Measurements from ENCODE around the gene MBTPS1.

Gene MBTPS1

DNA sequence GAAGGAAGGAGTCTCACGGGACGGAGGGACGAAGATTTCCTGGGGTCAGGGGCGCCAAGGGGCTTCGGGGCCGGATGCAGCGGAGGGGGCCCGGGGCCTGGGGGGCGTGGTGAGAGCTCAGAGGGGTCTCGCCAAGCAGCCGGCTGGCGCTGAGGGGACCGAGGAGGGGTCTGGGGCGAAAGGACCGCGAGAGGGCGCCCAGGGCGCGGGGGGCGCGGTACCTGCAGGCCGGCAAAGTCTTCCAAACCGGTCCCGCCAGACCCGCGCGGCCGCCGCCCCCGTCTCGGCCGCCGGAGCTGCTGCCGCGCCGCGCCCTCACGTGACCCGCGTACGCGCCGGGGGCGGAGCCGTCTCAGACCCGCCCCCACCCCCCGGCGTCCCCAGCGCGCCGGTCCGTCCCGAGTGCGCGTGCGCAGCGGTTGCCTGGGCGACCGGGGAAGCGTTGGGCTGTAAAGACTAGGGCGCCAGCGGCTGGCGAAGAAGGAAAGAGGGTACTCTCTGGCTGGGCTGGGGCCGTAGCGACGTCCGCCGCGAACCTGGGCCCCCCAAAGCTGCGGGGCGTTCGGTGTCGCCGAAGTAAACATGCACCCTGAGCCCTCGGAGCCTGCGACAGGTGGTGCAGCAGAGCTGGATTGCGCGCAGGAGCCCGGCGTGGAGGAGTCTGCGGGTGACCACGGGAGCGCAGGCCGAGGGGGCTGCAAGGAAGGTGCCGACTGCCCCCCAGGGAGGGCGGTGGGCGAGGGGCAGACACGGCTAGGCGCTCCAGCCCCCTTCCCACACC is 28.3 kb upstream of the MBTPS1 start, which contains the start of the genes DNAAF1 and HSDL1:
Gene DNAAF1, plus strand, starts transcription at position 450 of the 781 bp plus-strand sequence. Its CDS starts 133 bp downstream, at position 583.
Gene HSDL1, minus strand, starts transcription at position 319 of the 781 bp plus-strand sequence. CDS start 13,856 bp downstream, outside the sequence.
- H3K4me1 ChIP-seq (ENCODE audit: control insufficient read depth, insufficient read depth, low read length, poor library complexity, severe bottlenecking) = no peaks in the 10 kb centered on the region
- peak within 1 kb of the TSS; percentile 80 for H3K27ac ChIP-seq (ENCODE audit: low read depth, low read length, severe bottlenecking)
- 0% methylated on average over 27 to 42 of the region's 89 CpGs for WGBS, 2 experiments (ENCODE audit: insufficient coverage in 2 of 2)

DNA sequence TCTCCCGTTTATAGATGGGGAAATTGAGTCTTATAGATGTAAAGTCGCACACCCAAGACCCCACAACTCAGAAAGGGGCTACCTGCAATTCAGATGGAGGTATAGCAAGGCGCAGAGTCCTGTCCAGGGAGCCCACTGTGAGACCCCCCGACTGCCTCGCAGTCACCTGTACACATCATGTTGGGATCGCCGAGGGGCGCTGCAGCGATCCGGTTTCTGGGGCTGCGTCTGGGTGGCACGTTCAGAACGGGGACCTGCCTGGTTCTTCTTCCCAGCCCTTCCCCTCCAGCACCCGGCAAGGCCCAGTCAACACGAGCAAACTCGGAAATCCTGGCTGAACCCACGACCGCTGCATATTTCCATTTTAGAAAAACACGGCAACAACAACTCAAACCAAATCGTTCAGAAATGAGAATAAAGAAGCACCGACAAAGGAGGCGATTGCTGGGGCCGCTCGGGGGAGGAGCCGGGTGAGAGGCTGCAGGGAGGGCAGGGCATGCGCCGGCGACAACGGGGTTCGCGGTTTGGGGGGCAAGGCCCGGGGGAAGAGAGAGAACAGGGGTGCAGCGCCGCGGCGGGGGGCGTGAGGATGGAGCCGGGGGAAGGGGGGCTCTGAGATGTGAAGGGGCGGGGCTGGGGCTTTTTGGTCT is 27.6 kb upstream of the MBTPS1 start:
- H3K27ac ChIP-seq (ENCODE audit: low read depth, low read length, severe bottlenecking) = peak overlapping the region; percentile 80
- 0 to 4% methylated on average over 10 to 16 of the region's 39 CpGs for WGBS, 2 experiments (ENCODE audit: insufficient coverage in 2 of 2)
- peak overlapping the region; percentile 98 for H3K4me3 ChIP-seq (ENCODE audit: extremely low read depth, insufficient read depth, low read length, poor library complexity, severe bottlenecking)
- peaks cover 6% of the 10 kb centered on the region for H3K4me1 ChIP-seq (ENCODE audit: control insufficient read depth, insufficient read depth, low read length, poor library complexity, severe bottlenecking)
- H3K36me3 ChIP-seq (ENCODE audit: control insufficient read depth, insufficient read depth, low read length) = peaks cover 7% of the 10 kb centered on the region
- H3K9me3 ChIP-seq (ENCODE audit: control insufficient read depth, low read length) = no peaks in the 10 kb centered on the region

More for the DNA sequence above, 28.3 kb upstream of the MBTPS1 start, which contains the start of the genes DNAAF1 and HSDL1:
- no peaks in the 10 kb centered on the region for H3K9me3 ChIP-seq (ENCODE audit: control insufficient read depth, low read length)
- peaks cover 7% of the 10 kb centered on the region for H3K36me3 ChIP-seq (ENCODE audit: control insufficient read depth, insufficient read depth, low read length)
- peak within 1 kb of the TSS; percentile 98 for H3K4me3 ChIP-seq (ENCODE audit: extremely low read depth, insufficient read depth, low read length, poor library complexity, severe bottlenecking)

DNA sequence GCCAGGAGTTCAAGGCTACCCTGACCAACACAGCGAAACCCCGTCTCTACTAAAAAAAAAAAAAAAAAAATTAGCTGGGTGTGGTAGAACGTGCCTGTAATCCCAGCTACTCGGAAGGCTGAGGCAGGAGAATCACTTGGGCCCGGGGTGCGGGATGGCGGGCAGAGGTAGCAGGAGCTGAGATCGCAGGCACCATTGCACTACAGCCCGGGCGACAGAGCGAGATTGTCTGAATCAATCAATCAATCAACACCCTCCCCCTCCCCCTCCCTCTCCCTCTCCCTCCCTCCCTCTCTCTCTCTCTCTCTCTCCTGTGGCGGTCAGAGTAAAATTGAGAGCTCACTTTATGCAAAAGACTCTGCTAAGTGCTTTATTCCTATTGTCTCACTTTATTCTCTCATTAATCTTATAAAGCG is 27.1 kb upstream of the MBTPS1 start:
- Histone ChIP-seq H3K4me1 (ENCODE audit: control insufficient read depth, insufficient read depth, low read length, poor library complexity, severe bottlenecking) (peaks cover 11% of the 10 kb centered on the region), H3K36me3 (ENCODE audit: control insufficient read depth, insufficient read depth, low read length) (peaks cover 7% of the 10 kb centered on the region), H3K4me3 (ENCODE audit: extremely low read depth, insufficient read depth, low read length, poor library complexity, severe bottlenecking) (peak overlapping the region; percentile 98), H3K9me3 (ENCODE audit: control insufficient read depth, low read length) (no peaks in the 10 kb centered on the region), H3K27ac (ENCODE audit: low read depth, low read length, severe bottlenecking) (no peak overlapping the region)
- WGBS, 2 experiments (ENCODE audit: insufficient coverage in 2 of 2) = 19% methylated on average over 9 of the region's 13 CpGs; no CpG with 5 or more reads in 1 of the 2 experiments

DNA sequence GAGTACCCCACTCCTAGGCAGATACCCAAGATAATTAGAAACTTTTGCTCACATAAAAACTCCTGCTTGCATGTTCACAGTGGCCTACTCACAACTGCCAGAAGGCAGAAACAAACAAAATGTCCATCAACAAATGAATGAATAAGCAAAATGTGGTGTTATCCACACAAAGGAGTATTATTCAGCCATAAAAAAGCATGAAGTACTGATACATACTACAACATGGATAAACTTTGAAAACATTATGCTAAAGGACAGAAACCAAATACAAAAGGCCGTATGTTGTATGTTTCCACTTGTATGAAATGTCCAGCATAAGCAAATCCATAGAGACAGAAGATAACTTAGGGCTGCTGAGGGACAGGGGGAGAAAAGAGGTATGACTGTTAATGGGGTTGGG is 26.3 kb upstream of the MBTPS1 start:
- Histone ChIP-seq H3K27ac (ENCODE audit: low read depth, low read length, severe bottlenecking) (no peak overlapping the region), H3K36me3 (ENCODE audit: control insufficient read depth, insufficient read depth, low read length) (peaks cover 7% of the 10 kb centered on the region), H3K9me3 (ENCODE audit: control insufficient read depth, low read length) (no peaks in the 10 kb centered on the region), H3K4me3 (ENCODE audit: extremely low read depth, insufficient read depth, low read length, poor library complexity, severe bottlenecking) (no peak overlapping the region), H3K4me1 (ENCODE audit: control insufficient read depth, insufficient read depth, low read length, poor library complexity, severe bottlenecking) (peaks cover 16% of the 10 kb centered on the region)
- WGBS, 2 experiments (ENCODE audit: insufficient coverage in 2 of 2) = 100% methylated on average over 1 of the region's 1 CpG; no CpG with 5 or more reads in 1 of the 2 experiments

DNA sequence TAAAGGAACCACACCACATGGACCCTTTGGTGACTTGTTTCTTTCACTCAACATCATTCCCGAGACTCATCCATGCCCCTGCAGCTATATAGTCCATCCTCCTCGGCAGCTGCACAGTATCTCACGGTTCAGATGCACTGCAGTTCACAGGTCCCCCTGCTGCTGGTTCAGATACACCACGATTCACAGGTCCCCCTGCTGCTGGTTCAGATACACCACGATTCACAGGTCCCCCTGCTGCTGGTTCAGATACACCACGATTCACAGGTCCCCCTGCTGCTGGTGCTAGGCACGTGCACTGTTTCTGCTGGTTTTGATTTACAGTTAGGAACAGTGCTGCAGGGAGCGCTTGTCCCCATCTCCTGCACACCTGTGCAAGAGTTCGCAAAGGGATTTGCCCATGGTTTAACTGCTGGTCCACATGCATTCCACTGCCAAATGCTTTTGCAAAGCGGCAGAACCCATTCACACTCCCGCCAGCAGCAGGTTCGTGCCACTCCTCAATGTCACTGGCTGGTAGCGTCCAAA is 24.5 kb upstream of the MBTPS1 start:
- WGBS, 2 experiments (ENCODE audit: insufficient coverage in 2 of 2) = 72 to 80% methylated on average over 11 to 12 of the region's 13 CpGs
- no peak overlapping the region for H3K27ac ChIP-seq (ENCODE audit: low read depth, low read length, severe bottlenecking)

DNA sequence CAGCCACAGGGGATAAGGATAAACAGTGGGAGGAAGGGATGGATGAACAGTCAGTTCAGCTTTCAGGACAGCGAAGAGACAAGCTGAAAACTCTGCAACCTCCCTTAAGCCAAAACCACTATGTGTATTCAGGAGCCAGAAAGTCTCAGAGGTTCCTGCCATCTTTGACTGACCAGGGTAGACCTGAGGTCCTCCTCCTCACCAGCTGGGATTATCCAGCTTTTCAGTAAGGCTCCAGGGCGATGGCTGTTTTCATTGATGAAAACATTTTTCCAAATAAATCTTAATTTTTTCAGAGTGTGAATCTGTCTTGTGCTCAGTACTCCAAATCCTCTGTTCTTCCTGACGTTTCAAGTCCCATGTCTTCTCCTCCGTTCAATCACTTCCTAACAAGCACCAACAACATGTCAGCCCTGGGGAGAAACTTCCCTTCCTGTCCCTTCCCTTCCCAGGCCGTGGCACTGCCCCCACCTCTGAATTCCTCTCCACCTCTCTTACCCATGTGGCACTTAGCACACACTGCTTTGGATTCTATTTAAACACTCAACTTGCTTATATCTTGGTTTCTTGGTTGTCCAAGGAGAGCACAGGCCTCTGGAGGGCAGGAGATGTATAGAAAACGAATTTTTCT is 23.0 kb upstream of the MBTPS1 start:
- H3K4me1 ChIP-seq (ENCODE audit: control insufficient read depth, insufficient read depth, low read length, poor library complexity, severe bottlenecking) = peaks cover 25% of the 10 kb centered on the region
- H3K9me3 ChIP-seq (ENCODE audit: control insufficient read depth, low read length) = no peaks in the 10 kb centered on the region
- H3K27ac ChIP-seq (ENCODE audit: low read depth, low read length, severe bottlenecking) = peak overlapping the region; percentile 16
- WGBS, 2 experiments (ENCODE audit: insufficient coverage in 2 of 2) = 87 to 95% methylated on average over 5 of the region's 6 CpGs
- no peak overlapping the region for H3K4me3 ChIP-seq (ENCODE audit: extremely low read depth, insufficient read depth, low read length, poor library complexity, severe bottlenecking)
- H3K36me3 ChIP-seq (ENCODE audit: control insufficient read depth, insufficient read depth, low read length) = peaks cover 7% of the 10 kb centered on the region

More for the DNA sequence above, 24.5 kb upstream of the MBTPS1 start:
- Histone ChIP-seq H3K36me3 (ENCODE audit: control insufficient read depth, insufficient read depth, low read length) (peaks cover 7% of the 10 kb centered on the region), H3K4me1 (ENCODE audit: control insufficient read depth, insufficient read depth, low read length, poor library complexity, severe bottlenecking) (peaks cover 22% of the 10 kb centered on the region), H3K9me3 (ENCODE audit: control insufficient read depth, low read length) (no peaks in the 10 kb centered on the region), H3K4me3 (ENCODE audit: extremely low read depth, insufficient read depth, low read length, poor library complexity, severe bottlenecking) (no peak overlapping the region)

DNA sequence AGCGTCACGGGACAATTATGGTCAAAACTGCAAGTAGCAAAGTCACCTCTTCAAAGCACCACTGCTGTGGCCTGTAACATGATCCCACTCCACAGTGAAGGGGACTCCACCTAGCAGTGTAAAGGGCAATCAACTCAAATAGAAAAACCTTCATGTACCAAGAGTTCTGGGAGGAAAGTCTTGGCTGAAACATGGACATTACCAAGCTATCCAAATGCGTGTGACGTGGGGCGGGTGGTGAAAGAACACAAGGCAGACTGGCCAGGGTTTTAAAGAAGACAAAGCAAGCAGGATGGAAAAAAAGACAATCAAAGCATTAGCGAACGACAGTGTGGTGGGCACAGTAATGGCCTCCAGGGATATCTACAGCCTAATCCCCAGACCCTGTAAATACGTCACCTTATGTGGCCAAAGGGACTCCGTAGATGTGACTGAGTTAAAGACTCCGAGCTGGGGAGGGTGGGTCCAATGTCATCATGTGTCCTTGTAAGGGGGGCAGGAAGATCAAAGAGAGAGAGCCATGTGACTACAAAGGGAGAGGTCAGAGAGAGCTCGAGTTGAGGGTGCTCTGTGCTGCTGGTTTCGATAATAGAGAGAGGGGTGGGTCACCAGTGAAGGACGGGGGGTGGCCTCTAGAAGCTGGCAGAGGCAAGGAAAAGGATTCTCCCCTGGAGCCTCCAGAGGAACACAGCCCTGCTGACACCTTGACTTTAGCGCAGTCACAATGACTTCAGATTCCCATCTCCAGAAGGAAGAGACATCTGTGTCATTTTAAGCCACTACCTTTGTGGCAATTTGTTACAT is 22.3 kb upstream of the MBTPS1 start:
- Histone ChIP-seq H3K9me3 (ENCODE audit: control insufficient read depth, low read length) (no peaks in the 10 kb centered on the region), H3K4me3 (ENCODE audit: extremely low read depth, insufficient read depth, low read length, poor library complexity, severe bottlenecking) (no peak overlapping the region), H3K4me1 (ENCODE audit: control insufficient read depth, insufficient read depth, low read length, poor library complexity, severe bottlenecking) (peaks cover 25% of the 10 kb centered on the region), H3K36me3 (ENCODE audit: control insufficient read depth, insufficient read depth, low read length) (peaks cover 9% of the 10 kb centered on the region), H3K27ac (ENCODE audit: low read depth, low read length, severe bottlenecking) (peak overlapping the region; percentile 59)
- WGBS, 2 experiments (ENCODE audit: insufficient coverage in 2 of 2) = 54 to 61% methylated on average over 13 to 14 of the region's 14 CpGs

DNA sequence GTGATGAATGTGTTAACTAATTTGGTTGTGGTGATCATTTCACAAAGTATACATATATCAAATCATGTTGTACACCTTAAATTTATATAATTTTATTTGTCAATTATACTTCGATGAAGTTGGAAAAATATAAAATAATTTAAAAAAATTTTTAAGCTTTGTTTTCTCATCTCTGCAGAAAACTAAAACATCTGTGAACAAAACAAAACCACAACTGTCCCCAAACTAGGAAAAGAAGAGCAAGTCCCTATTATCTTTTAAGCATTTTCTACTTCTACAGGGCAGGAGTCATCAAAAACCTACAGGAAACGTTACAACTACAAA is 21.7 kb upstream of the MBTPS1 start:
- Histone ChIP-seq H3K4me1 (ENCODE audit: control insufficient read depth, insufficient read depth, low read length, poor library complexity, severe bottlenecking) (peaks cover 25% of the 10 kb centered on the region), H3K9me3 (ENCODE audit: control insufficient read depth, low read length) (no peaks in the 10 kb centered on the region), H3K36me3 (ENCODE audit: control insufficient read depth, insufficient read depth, low read length) (peaks cover 12% of the 10 kb centered on the region), H3K4me3 (ENCODE audit: extremely low read depth, insufficient read depth, low read length, poor library complexity, severe bottlenecking) (no peak overlapping the region), H3K27ac (ENCODE audit: low read depth, low read length, severe bottlenecking) (peak overlapping the region; percentile 59)
- 43% methylated on average over 1 of the region's 2 CpGs for WGBS, 2 experiments (ENCODE audit: insufficient coverage in 2 of 2)

DNA sequence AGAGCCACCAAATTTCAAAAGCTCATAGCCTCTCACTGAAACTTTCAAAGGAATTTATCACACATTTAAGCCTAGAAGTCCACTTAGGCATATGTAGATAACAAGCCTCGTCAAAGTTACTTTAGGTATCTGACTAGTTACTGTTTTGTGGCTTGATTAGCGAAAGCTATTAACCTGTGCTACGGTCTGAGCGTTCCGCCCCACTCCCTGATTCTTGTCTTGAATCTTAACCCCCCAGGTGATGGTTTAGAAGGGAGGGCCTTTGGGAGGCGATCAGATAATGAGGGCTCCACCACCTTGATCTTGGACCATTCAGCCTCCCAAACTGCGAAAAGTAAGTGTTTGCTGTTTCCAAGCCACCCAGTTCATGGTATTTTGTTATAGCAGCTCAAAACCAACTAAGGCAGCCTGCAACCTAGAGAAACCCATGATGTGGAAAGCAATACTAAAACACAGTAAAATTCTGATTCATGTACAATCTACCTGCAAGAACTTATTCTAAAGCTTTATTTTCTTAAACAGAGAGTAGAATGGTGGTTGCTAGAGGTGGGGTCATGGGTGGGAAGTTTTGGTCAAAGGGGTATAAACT is 21.1 kb upstream of the MBTPS1 start:
- H3K27ac ChIP-seq (ENCODE audit: low read depth, low read length, severe bottlenecking) = no peak overlapping the region

More for the DNA sequence above, 21.1 kb upstream of the MBTPS1 start:
- no peak overlapping the region for H3K4me3 ChIP-seq (ENCODE audit: extremely low read depth, insufficient read depth, low read length, poor library complexity, severe bottlenecking)
- no peaks in the 10 kb centered on the region for H3K9me3 ChIP-seq (ENCODE audit: control insufficient read depth, low read length)
- H3K36me3 ChIP-seq (ENCODE audit: control insufficient read depth, insufficient read depth, low read length) = peaks cover 10% of the 10 kb centered on the region
- WGBS, 2 experiments (ENCODE audit: insufficient coverage in 2 of 2) = 83 to 90% methylated on average over 2 to 6 of the region's 7 CpGs
- peaks cover 25% of the 10 kb centered on the region for H3K4me1 ChIP-seq (ENCODE audit: control insufficient read depth, insufficient read depth, low read length, poor library complexity, severe bottlenecking)
